H7 (cell line): ENCODE measurements around the gene ZNF443. TPM values are rescaled to one million over a fixed set of nuclear protein-coding genes. Genes with fewer than 3 reads are reported as not detected.
"Not testable (repeated sequence)": the region's sequence is repeated elsewhere in the genome, so short reads cannot be mapped to it uniquely, and the experiment has no call there.

Source experiments
- DNase-seq: peaks from one replicate; pipeline ENCODE4 v3.0.0; 2012
- H3K27me3 ChIP-seq: 2 replicates; pipeline ENCODE4 v1.6.0; 2011; ENCODE audit warnings: mild to moderate bottlenecking, low read length; ENCODE audit not compliant: control insufficient read depth, insufficient read depth
- H3K36me3 ChIP-seq: replicated peaks from 2 replicates; pipeline ENCODE4 v1.5.1; 2011; ENCODE audit warnings: low read length; ENCODE audit not compliant: control insufficient read depth, insufficient read depth
- H3K4me3 ChIP-seq: 2 replicates; pipeline ENCODE4 v1.5.1; 2011; ENCODE audit warnings: low read depth, mild to moderate bottlenecking, control low read depth, low read length, moderate library complexity; ENCODE audit not compliant: insufficient read depth
- total RNA-seq: library from RNA; depleted of rRNA; stranded (reverse); fragments of >200 nt; shearing (Covaris generic); gene quantifications from 2 replicates; pipeline ENCODE4 v1.2.3, GENCODE V29; 2014

ZNF443 gene
- total RNA-seq, 1 experiment from 2014 or later, result 0.24 TPM

DNA sequence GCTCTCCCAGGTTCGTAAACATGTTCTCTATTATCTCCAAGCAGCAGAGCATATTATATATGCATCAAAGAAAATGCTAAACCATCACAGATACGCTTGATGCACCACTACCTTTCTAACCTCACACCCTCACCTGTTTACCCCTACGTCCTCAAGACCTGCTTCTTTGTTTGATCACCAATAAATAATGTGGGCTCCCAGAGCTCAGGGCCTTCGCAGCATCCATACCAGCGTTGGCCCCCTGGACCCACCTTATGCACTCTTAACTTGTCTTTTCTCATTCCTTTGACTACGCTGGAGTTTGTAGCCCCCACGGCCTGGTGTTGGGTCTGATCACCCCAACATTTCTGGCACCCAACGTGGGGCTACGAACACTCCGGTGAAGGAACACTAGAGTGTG, 10.0 kb upstream of the ZNF443 start:
- Histone ChIP-seq H3K36me3 (no peaks in the 10 kb centered on the region), H3K27me3 (no peaks in the 10 kb centered on the region), H3K4me3 (no peak overlapping the region)
- no peak for DNase-seq

DNA sequence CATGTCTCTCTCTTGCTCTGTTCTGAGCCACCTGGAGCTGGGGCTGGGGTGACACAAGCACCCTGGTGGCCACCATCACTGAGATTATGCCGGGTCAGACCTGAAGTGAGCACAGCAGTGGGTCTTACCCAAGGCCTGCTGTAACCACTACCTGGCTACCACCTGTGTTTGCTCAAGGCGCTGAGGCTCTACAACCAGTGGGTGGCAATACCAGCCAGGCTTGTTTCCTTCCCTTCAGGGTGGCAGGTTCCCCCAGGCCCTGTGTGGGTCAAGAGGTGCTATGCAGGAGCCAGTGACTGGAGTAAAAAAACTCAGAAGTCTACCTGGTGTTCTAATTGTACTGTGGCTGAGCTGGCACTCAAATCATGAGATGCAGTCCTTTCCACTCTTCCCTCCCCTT, 8.0 kb upstream of the ZNF443 start:
- DNase-seq, result no peak
- no peak overlapping the region for H3K4me3 ChIP-seq
- H3K36me3 ChIP-seq, result no peaks in the 10 kb centered on the region
- H3K27me3 ChIP-seq, result no peaks in the 10 kb centered on the region

- peak overlapping the region; percentile 57 for H3K4me3 ChIP-seq
- H3K27me3 ChIP-seq, H3K36me3 ChIP-seq: not testable (repeated sequence)
- peak; percentile 25 for DNase-seq
Observed at GRCh38 chr19:12439686-12440540, 908 bp downstream of the ZNF443 start.

DNA sequence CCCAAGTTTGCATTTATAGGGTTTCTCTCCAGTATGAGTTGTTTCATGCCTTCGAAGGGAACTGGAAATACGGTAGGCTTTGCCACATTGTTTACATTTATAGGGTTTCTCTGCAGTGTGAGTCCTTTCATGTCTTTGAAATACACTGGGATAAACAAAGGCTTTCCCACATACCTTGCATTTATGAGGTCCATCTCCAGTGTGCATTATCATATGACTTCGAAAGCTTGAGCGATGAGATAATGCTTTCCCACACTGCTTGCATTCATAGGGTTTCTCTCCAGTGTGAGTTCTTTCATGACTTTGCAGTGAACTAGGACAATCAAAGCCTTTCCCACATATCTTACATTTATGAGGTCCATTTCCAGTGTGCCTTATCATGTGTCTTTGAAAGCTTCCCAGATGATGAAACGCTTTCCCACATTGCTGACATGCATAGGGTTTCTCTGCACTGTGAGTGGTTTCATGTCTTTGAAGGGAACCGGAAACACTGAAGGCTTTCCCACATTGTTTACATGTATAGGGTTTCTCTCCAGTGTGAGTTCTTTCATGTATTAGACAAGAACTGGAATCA, 10.0 kb downstream of the ZNF443 start:
- DNase-seq, H3K4me3 ChIP-seq, H3K36me3 ChIP-seq, H3K27me3 ChIP-seq: not testable (repeated sequence)

GRCh38 chr19:12425888-12426274, 14.9 kb downstream of the ZNF443 start:
- Histone ChIP-seq H3K4me3 (no peak overlapping the region), H3K27me3 (no peaks in the 10 kb centered on the region), H3K36me3 (peaks cover 4% of the 10 kb centered on the region)
- DNase-seq, result no peak

DNA sequence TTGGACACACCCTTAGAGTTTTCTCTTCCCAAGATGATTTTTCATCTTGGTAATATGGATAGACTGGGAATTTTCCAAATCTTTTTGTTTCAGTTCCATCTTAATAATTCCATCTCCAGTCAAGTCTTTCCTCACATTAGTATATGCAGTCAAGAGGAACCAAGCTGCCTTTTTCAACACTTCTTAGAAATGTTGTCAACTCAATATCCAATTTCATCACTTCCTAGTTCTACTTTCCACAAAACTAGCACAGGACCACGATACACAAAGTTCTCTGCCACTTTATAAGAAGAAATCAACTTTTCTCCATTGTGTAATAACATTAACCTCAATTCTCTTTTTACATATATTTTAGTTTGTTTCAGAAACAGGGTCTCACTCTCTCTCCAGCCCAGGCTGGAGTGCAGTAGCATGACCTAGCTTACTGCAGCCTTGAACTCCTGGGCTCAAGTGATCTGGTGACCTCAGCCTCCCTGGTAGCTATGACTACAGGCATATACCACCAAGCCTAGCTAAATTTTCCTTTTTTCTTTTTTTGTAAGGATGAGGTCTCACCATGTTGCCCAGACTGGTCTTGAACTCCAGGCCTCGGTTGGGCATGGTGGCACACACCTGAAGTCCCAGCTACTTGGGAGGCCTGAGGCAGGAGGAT, 15.5 kb downstream of the ZNF443 start:
- H3K4me3 ChIP-seq, result no peak overlapping the region
- no peaks in the 10 kb centered on the region for H3K27me3 ChIP-seq
- H3K36me3 ChIP-seq, result no peaks in the 10 kb centered on the region; the same call in none of the 2 replicates
- no peak for DNase-seq

DNA sequence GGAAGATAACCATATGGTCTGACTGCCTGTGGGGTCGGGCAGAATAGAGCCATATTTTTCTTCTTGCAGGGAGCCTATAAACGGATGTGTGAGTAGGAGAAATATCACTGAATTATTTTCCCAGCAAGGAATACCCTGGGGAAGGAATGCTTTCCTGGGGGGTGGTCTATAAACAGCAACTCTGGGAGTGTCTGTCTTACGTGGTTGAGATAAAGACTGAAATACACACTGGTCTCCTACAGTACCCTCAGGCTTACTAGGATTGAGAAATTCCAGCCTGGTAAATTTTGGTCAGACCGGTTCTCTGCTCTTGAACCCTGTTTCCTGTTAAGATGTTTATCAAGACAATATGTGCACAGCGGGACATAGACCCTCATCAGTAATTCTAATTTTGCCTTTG, 23.5 kb downstream of the ZNF443 start:
- H3K36me3 ChIP-seq, H3K4me3 ChIP-seq, H3K27me3 ChIP-seq, DNase-seq: not testable (repeated sequence)

- no peaks in the 10 kb centered on the region for H3K27me3 ChIP-seq
- no peaks in the 10 kb centered on the region for H3K36me3 ChIP-seq
- no peak overlapping the region for H3K4me3 ChIP-seq
- no peak for DNase-seq
Observed at GRCh38 chr19:12411893-12412292, 28.9 kb downstream of the ZNF443 start.

- peak; percentile 79 for DNase-seq
- Histone ChIP-seq H3K4me3 (peak within 1 kb of the TSS; percentile 54; the same call in 1 of the 2 replicates), H3K27me3 (no peaks in the 10 kb centered on the region), H3K36me3 (no peaks in the 10 kb centered on the region)
Observed at GRCh38 chr19:12400633-12401502, 40.0 kb downstream of the ZNF443 start, which contains the start of gene ZNF799. TSS of gene ZNF799 (minus strand) at chr19:12401271. CDS start at chr19:12401070, 201 bp downstream.

- peak overlapping the region; percentile 54; the same call in 1 of the 2 replicates for H3K4me3 ChIP-seq
- not testable (repeated sequence) for H3K36me3 ChIP-seq, H3K27me3 ChIP-seq
- peak; percentile 40 for DNase-seq
Observed at GRCh38 chr19:12399901-12400632, 40.8 kb downstream of the ZNF443 start.

- DNase-seq, H3K36me3 ChIP-seq, H3K4me3 ChIP-seq, H3K27me3 ChIP-seq: not testable (repeated sequence)
Observed at GRCh38 chr19:12391148-12391547, 49.7 kb downstream of the ZNF443 start.

DNA sequence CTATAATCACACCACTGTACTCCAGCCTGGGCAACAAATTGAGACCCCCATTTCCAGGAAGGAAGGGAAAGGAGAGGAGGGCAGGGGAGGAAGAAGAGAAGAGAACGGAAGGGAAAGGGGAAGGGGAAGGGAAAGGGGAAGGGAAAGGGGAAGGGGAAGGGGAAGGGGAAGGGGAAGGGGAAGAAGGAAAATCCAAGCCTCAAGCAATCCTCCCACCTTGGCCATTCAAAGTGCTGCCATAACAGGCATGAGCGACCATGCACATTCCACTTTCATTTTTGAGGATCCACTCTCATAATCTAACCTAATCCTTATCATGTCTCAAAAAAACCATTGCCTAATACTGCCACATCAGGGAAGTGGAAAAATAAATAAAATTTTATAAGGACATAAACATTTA, 54.5 kb downstream of the ZNF443 start:
- not testable (repeated sequence) for H3K36me3 ChIP-seq, H3K27me3 ChIP-seq, H3K4me3 ChIP-seq, DNase-seq

- DNase-seq, result no peak
- H3K4me3 ChIP-seq, result no peak overlapping the region
- no peaks in the 10 kb centered on the region for H3K27me3 ChIP-seq
- no peaks in the 10 kb centered on the region for H3K36me3 ChIP-seq
Observed at GRCh38 chr19:12380444-12380737, 60.4 kb downstream of the ZNF443 start.
